Left lung (tissue), 10 donors: ENCODE measurements around the gene RNF166. TPM values are rescaled to one million over a fixed set of nuclear protein-coding genes. Genes with fewer than 3 reads are reported as not detected.

ENCODE experiments used
- ATAC-seq: fragments of 200-7000 bp; cut with Tn5 transposase; one replicate; pipeline ENCODE4 v1.9.1; 2020; ENCODE audit warnings: moderate library complexity
- DNase-seq, 4 donors: peaks; one replicate each; pipeline ENCODE4 v3.0.0-alpha.2; 2013 to 2020
- H3K27ac ChIP-seq, 2 donors: fragments of 200-600 bp; sonication (generic) in 1 of 2; one replicate each; pipeline versions ENCODE4 v1.5.0 to v1.8.0; 2020 to 2021
- H3K27me3 ChIP-seq, 2 donors: fragments of 200-600 bp; sonication (generic) in 1 of 2; one replicate each; pipeline versions ENCODE4 v1.5.0 to v1.8.0; 2020 to 2021
- H3K36me3 ChIP-seq, 2 donors: fragments of 200-600 bp; sonication (generic) in 1 of 2; one replicate each; pipeline versions ENCODE4 v1.5.0 to v1.8.0; 2020 to 2021
- H3K4me1 ChIP-seq, 2 donors: fragments of 200-600 bp; one replicate each; pipeline ENCODE4 v1.8.0; 2021
- H3K4me3 ChIP-seq, 2 donors: fragments of 200-600 bp; sonication (generic) in 1 of 2; one replicate each; pipeline versions ENCODE4 v1.5.0 to v1.8.0; 2020 to 2021; ENCODE audit warnings: mild to moderate bottlenecking in 1 of 2
- H3K9me3 ChIP-seq, 2 donors: fragments of 200-600 bp; sonication (generic) in 1 of 2; one replicate each; pipeline versions ENCODE4 v1.5.0 to v1.8.0; 2020 to 2021
- intact Hi-C, 2 donors: fragments of 100-400 bp; cut with DNase I; formaldehyde crosslinking; loops; one replicate each; pipeline versions ENCODE4 v1.11.2 to v1.14.2; 2022
- polyA plus RNA-seq, 6 donors: library from polyadenylated mRNA; unstranded; fragments of 120-200 nt; gene quantifications; one replicate each; pipeline ENCODE4 v1.2.1, GENCODE V29; 2013; ENCODE audit not compliant: insufficient read length in 6 of 6
- total RNA-seq, 2 donors: library from RNA; stranded (reverse); fragmentation: NEBNext Ultra II Directional; extraction: Animal tissue kit (Norgen Biotek cat#: 25700); gene quantifications; one replicate each; pipeline ENCODE4 v1.2.1, GENCODE V29; 2021
- TF ChIP-seq, protein P1 (sequence below), 2 donors: fragments of 200-600 bp; sonication (generic) in 1 of 2; IDR thresholded peaks; one replicate each; pipeline versions ENCODE4 v1.5.0 to v1.8.0; 2021; ENCODE audit warnings: antibody characterized with exemption in 2 of 2
- donor health status: DM: no; HTN: yes; CAD: no.
- donor health status: DM: no; HTN: no; CAD: no.

The RNF166 gene
- total and polyA plus RNA-seq, 8 donors = 14.8 to 54.0 (median 16.7) TPM

DNA sequence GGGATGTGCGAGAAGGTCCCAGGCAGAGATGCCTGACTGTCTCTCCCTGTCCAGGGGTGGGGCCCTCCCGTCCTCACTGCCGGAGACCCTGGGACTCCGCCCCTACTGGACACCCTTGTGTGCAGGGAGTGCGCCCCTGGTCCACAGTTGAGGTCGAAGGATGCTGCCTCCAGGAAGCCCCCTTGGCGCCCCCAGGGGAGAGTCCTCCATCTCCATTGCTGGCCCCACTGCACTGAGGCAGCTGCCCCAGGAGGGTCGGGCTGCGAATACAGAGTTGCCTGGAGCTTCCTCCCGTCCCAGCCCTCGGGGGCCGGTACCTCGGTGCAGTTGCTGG lies 26.7 kb upstream of the RNF166 start:
- H3K4me3 ChIP-seq = no peak overlapping the region
- H3K27ac ChIP-seq = no peak overlapping the region
- H3K4me1 ChIP-seq = peaks cover 0 to 6% of the 10 kb centered on the region in 2 donors
- peaks cover 0 to 77% of the 10 kb centered on the region in 2 donors for H3K36me3 ChIP-seq
- H3K27me3 ChIP-seq = no peaks in the 10 kb centered on the region
- no peak for ATAC-seq
- no peak for DNase-seq
- TF ChIP-seq, protein P1, sequence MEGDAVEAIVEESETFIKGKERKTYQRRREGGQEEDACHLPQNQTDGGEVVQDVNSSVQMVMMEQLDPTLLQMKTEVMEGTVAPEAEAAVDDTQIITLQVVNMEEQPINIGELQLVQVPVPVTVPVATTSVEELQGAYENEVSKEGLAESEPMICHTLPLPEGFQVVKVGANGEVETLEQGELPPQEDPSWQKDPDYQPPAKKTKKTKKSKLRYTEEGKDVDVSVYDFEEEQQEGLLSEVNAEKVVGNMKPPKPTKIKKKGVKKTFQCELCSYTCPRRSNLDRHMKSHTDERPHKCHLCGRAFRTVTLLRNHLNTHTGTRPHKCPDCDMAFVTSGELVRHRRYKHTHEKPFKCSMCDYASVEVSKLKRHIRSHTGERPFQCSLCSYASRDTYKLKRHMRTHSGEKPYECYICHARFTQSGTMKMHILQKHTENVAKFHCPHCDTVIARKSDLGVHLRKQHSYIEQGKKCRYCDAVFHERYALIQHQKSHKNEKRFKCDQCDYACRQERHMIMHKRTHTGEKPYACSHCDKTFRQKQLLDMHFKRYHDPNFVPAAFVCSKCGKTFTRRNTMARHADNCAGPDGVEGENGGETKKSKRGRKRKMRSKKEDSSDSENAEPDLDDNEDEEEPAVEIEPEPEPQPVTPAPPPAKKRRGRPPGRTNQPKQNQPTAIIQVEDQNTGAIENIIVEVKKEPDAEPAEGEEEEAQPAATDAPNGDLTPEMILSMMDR (IDR thresholded peaks at IDR 0.05) = no peak
- intact Hi-C loops = no loop called here
- H3K9me3 ChIP-seq = no peaks in the 10 kb centered on the region

DNA sequence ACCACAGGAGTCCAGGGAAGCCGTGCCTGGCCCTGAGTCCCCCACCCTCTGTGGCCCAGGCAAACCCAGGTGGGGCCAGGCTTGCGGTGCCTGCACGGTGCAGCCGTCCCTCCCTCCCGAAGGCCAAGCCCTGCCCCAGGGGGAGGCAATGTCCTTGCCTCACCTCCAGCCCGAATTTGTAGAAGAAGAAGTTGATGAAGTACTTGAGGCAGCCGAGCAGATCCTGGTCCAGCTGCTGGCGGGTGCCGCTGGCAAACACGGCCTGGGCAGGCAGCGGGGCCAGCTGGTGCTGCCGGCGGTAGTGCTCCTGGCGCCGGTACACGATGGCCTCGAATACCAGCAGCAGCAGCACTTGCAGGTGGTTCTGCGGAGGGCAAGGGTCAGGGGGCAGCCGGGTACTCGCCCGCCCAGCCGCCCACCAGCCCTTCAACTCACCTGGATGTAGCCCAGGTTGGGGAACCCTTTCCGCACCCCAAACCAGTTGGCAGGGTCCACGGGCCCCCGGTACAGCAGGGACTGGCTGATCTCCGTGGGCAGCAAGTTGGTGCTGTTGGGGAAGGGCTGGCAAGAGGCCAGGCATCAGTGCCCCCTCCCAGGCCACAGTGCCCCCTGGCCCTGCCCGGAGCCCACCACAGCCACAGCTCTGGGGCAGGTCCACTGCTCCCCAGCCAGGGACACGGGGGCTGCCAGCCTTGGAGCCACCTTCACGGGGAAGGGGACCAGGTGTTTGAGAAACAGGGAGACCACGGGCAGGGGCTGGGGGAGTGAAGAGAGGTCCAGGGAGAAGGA lies 26.2 kb upstream of the RNF166 start:
- H3K9me3 ChIP-seq = no peaks in the 10 kb centered on the region
- no peaks in the 10 kb centered on the region for H3K27me3 ChIP-seq
- H3K4me3 ChIP-seq = no peak overlapping the region
- H3K36me3 ChIP-seq = peaks cover 0 to 77% of the 10 kb centered on the region in 2 donors
- H3K27ac ChIP-seq = no peak overlapping the region
- intact Hi-C loops = no loop called here
- TF ChIP-seq, protein P1 (IDR thresholded peaks at IDR 0.05) = no peak
- DNase-seq = no peak
- peaks cover 0 to under 1% of the 10 kb centered on the region in 2 donors for H3K4me1 ChIP-seq
- ATAC-seq = no peak

DNA sequence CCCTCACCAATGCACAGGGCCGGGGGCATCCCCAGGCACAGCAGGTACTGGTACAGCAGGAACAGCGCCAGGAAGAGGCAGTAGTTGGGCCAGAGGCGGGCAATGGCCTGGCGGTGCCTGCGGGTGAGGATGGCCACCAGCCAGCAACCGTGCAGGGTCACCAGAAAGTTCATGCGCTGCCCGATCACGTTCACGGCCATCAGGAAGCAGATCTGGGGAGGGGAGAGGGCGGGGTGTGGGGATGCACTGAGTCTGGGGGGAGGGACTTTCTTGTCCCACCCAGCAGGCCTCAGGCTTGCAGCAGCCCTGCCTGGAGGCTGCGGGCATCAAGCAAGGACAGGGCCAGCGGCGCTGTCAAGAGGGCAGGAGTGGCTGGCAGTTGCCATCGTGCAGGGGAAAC lies 25.5 kb upstream of the RNF166 start:
- TF ChIP-seq, protein P1 (IDR thresholded peaks at IDR 0.05) = no peak
- Histone ChIP-seq H3K27me3 (no peaks in the 10 kb centered on the region), H3K4me3 (no peak overlapping the region), H3K9me3 (no peaks in the 10 kb centered on the region), H3K36me3 (peaks cover 0 to 83% of the 10 kb centered on the region in 2 donors), H3K4me1 (no peaks in the 10 kb centered on the region), H3K27ac (no peak overlapping the region)
- intact Hi-C loops = no loop called here
- ATAC-seq (peak; percentile 7), DNase-seq (no peak)

DNA sequence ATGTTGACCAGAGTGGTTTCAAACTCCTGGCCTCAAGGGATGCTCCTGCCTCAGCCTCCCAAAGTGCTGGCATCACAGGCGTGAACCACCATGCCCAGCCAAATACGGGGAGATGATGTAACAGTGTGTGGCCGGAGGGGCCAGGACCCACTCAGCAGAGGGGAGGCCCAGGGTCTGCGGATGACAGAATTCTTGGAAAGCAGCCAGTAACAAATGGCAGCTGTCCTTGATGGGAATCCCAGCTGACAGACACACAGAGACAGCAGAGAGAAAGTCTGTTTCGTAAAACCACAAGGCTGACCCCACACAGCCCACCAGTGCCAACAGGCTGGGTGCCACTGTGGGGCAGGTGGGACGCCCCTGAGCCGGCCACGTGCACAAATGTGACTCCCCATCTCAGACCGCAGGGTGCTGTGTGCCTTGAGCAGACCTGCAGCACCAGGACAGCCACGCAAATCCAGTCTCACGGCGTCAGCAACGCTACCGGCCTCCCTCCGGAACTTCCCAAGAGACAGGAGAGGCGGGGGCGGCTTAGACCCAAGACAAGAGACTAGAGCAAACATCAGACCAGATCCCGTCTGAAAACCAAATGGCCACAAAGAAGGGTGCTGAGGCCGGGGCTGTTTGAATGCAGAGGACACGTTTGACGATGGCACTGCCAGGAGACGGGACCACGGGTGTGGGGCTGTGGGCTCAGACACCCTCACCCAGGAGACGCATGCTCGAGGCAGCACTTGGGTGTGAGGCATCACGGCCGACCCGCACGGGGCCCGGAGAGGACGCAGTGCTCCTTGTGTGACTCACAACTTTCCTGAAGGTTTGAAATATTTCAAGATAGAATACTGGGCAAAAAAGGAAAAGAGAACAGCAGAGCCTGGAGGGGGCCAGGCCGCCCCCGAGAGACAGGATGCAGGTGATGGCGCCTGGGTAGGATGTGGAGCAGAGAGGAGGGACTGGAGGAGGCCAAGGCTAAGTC lies 24.7 kb upstream of the RNF166 start:
- H3K27me3 ChIP-seq = no peaks in the 10 kb centered on the region
- ATAC-seq (no peak), DNase-seq (no peak)
- no peaks in the 10 kb centered on the region for H3K9me3 ChIP-seq
- intact Hi-C loops = no loop called here
- no peaks in the 10 kb centered on the region for H3K4me1 ChIP-seq
- H3K4me3 ChIP-seq = no peak overlapping the region
- TF ChIP-seq, protein P1 (IDR thresholded peaks at IDR 0.05) = no peak
- H3K27ac ChIP-seq = no peak overlapping the region
- H3K36me3 ChIP-seq = peaks cover 0 to 84% of the 10 kb centered on the region in 2 donors

- TF ChIP-seq, protein P1 (IDR thresholded peaks at IDR 0.05) = no peak
- no peaks in the 10 kb centered on the region for H3K27me3 ChIP-seq
- no peak overlapping the region for H3K27ac ChIP-seq
- peaks cover 0 to 84% of the 10 kb centered on the region in 2 donors for H3K36me3 ChIP-seq
- H3K9me3 ChIP-seq = no peaks in the 10 kb centered on the region
- H3K4me3 ChIP-seq = no peak overlapping the region
- intact Hi-C loops = no loop called here
- DNase-seq (no peak), ATAC-seq (no peak)
- no peaks in the 10 kb centered on the region for H3K4me1 ChIP-seq
Measured at GRCh38 chr16:88727871-88728270, 21.7 kb upstream of the RNF166 start.
